ENCODE results near the gene SLC1A2.

GRCh38 chr11:35245056-35245455 is 174.3 kb downstream of the SLC1A2 start:
- no peak for TF ChIP-seq OSR1 (CRISPR knock-in tag; IDR thresholded peaks at IDR 0.05)
- TF ChIP-seq GLIS3 (CRISPR knock-in tag; IDR thresholded peaks at IDR 0.05) = no peak
- TF ChIP-seq ESRRG (CRISPR knock-in tag; IDR thresholded peaks at IDR 0.05) = no peak
- no peak for TF ChIP-seq PATZ1 (CRISPR knock-in tag; IDR thresholded peaks at IDR 0.05; ENCODE audit: borderline replicate concordance)

Measured in SK-N-SH treated with all-trans-retinoic acid at 6 μM for 48 hours (cell line).